ENCODE data around the gene ATPAF1. TPM values are rescaled to one million over a fixed set of nuclear protein-coding genes. Genes with fewer than 3 reads are reported as not detected.
A peak's percentile ranks its signal among the peaks of the same experiment; 100 is the strongest.

ATPAF1 gene
- total and polyA plus RNA-seq, 3 experiments from 2014 or later = 40.2 to 75.8 (median 42.3) TPM

- Histone ChIP-seq H3K36me3 (ENCODE audit: insufficient read depth, low read length) (peaks cover 14% of the 10 kb centered on the region), H3K9me3 (ENCODE audit: low read length) (no peaks in the 10 kb centered on the region), H3K4me3 (ENCODE audit: low read length) (no peak overlapping the region), H3K27ac (ENCODE audit: low read depth, low read length) (no peak overlapping the region), H3K27me3 (ENCODE audit: insufficient read depth, low read length, poor library complexity, severe bottlenecking) (no peaks in the 10 kb centered on the region), H3K4me1 (ENCODE audit: insufficient read depth, low read length) (peaks cover 53% of the 10 kb centered on the region)
- ChIA-PET POLR2A (interaction anchor here (0.6 kb wide), 1 partner anchor 19 kb away, joined by 3 read pairs; no protein-coding TSS in a partner anchor), CTCF (no interaction called here)
- H3K4me3 Mint-ChIP-seq = peak overlapping the region in 2 of 7 donors; percentile 6 to 61
- H3K9me3 Mint-ChIP-seq = no peaks in the 10 kb centered on the region
- no peak for DNase-seq
- peaks cover 50 to 64% (median 50%) of the 10 kb centered on the region in 3 donors for H3K4me1 Mint-ChIP-seq
- H3K27ac Mint-ChIP-seq = peak overlapping the region in 5 of 8 donors; percentile 12 to 69 (median 63)
- H3K27me3 Mint-ChIP-seq = no peaks in the 10 kb centered on the region
- H3K36me3 Mint-ChIP-seq = peaks cover 0 to 50% (median 24%) of the 10 kb centered on the region in 3 donors
Measured at GRCh38 chr1:46611691-46612221, 56.4 kb downstream of the ATPAF1 start.

DNA sequence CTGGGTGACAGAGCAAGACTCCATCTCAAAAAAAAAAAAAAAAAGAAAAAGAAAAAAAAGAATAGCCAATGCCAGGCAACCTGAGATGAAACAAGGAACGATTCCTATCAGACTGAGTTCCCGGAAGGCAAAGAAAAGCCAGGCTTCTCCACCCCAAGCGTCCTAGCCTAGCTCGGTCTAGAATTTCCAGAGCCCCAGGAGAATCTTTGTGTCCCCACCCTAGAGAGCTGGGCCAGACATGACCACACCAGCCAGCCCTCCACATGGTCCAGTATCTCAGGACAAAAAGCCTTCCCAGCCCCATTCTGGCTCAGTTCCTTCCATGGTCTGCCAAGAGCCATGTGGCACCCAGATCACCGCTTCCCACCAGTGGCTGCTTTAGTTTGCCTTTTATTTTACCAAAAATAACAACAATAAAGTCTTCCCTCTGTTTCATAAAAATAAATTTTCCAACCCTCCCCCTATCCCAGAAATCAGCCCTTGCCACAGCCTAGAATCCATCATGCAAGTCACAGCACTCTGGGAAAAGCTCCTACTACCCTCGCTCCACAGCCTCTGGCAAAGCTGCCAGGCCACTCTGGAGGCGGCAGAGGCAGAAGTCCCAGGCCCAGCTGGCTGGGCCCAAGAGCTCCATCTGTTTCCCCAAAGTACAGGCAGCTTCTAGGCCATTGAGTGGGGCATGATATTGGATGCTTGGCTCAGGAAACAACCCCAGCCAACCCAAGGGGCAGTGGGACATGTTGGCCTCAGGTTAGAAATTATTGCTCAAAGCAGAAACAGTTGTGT lies 60.6 kb downstream of the ATPAF1 start:
- H3K27me3 Mint-ChIP-seq = no peaks in the 10 kb centered on the region
- H3K9me3 Mint-ChIP-seq = no peaks in the 10 kb centered on the region
- ChIA-PET POLR2A (interaction anchor here (0.5 kb wide), 1 partner anchor 1062 kb away, joined by 3 read pairs; no protein-coding TSS in a partner anchor), CTCF (interaction anchor here (0.9 to 1.5 kb wide), 2 partner anchors 9 to 112 kb away, joined by 3 read pairs; partner anchors contain the start of genes EFCAB14 and MOB3C)
- H3K27ac Mint-ChIP-seq = peak overlapping the region in 2 of 8 donors; percentile 25 to 40
- no peaks in the 10 kb centered on the region for H3K27me3 ChIP-seq (ENCODE audit: insufficient read depth, low read length, poor library complexity, severe bottlenecking)
- peaks cover 41% of the 10 kb centered on the region for H3K4me1 ChIP-seq (ENCODE audit: insufficient read depth, low read length)
- H3K27ac ChIP-seq (ENCODE audit: low read depth, low read length) = no peak overlapping the region
- no peak overlapping the region for H3K4me3 ChIP-seq (ENCODE audit: low read length)
- no peaks in the 10 kb centered on the region for H3K9me3 ChIP-seq (ENCODE audit: low read length)
- peaks cover 14% of the 10 kb centered on the region for H3K36me3 ChIP-seq (ENCODE audit: insufficient read depth, low read length)
- H3K4me3 Mint-ChIP-seq = peak overlapping the region in 1 of 7 donors; percentile 53
- H3K4me1 Mint-ChIP-seq = peaks cover 54 to 70% (median 57%) of the 10 kb centered on the region in 3 donors
- peaks cover 0 to 53% (median 21%) of the 10 kb centered on the region in 3 donors for H3K36me3 Mint-ChIP-seq
- DNase-seq = no peak

DNA sequence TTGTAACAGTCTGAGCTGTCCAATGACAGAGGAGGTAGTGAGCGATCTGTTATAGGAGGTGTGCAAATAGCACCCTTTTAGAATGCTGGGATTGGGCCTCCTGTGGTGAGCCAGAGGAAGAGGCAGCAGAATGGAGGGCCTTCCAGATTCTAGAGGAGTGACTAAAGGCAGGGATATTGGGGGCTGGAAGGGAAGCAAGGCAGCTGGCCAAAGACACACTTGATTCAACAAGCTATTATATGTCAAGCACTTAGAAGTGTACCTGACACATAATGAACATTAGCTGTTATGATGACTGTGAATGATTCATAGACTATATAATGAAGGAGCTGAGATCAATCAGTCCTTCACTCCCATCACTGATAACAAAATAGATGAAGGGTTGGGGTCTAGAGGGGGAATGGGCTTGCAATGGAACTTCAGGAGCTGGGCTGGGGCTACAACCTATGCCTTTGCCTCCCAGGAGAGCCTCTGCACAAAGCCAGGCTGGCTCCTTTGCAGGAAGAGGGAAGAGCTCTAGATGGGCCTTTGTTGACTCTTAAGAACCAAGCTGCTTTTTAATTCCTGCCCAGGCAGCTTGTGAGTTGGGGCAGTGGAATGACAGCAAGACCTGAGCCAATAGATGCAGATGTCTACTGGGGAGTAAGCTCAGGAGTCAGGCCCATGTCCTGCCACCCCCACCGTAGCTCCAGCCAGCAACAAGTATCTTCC lies 61.8 kb downstream of the ATPAF1 start:
- H3K9me3 Mint-ChIP-seq = no peaks in the 10 kb centered on the region
- DNase-seq = no peak
- H3K27ac ChIP-seq (ENCODE audit: low read depth, low read length) = no peak overlapping the region
- H3K4me1 ChIP-seq (ENCODE audit: insufficient read depth, low read length) = peaks cover 30% of the 10 kb centered on the region
- H3K36me3 ChIP-seq (ENCODE audit: insufficient read depth, low read length) = peaks cover 14% of the 10 kb centered on the region
- H3K4me1 Mint-ChIP-seq = peaks cover 56 to 71% (median 61%) of the 10 kb centered on the region in 3 donors
- H3K36me3 Mint-ChIP-seq = peaks cover 0 to 50% (median 21%) of the 10 kb centered on the region in 3 donors
- peak overlapping the region; percentile 3 to 95 (median 64) for H3K27ac Mint-ChIP-seq
- H3K4me3 ChIP-seq (ENCODE audit: low read length) = no peak overlapping the region
- no peaks in the 10 kb centered on the region for H3K9me3 ChIP-seq (ENCODE audit: low read length)
- POLR2A ChIA-PET = interaction anchor here (1.1 kb wide), 1 partner anchor 62 kb away, joined by 3 read pairs; the partner anchor contains the start of gene ATPAF1
- CTCF ChIA-PET = interaction anchor here (0.9 kb wide), 1 partner anchor 11 kb away, joined by 3 read pairs; the partner anchor contains the start of gene MOB3C
- no peaks in the 10 kb centered on the region for H3K27me3 ChIP-seq (ENCODE audit: insufficient read depth, low read length, poor library complexity, severe bottlenecking)
- no peaks in the 10 kb centered on the region for H3K27me3 Mint-ChIP-seq
- peak overlapping the region in 6 of 7 donors; percentile 16 to 92 (median 74) for H3K4me3 Mint-ChIP-seq

GRCh38 chr1:46605232-46605631 lies 62.9 kb downstream of the ATPAF1 start:
- H3K27me3 ChIP-seq (ENCODE audit: insufficient read depth, low read length, poor library complexity, severe bottlenecking) = no peaks in the 10 kb centered on the region
- no peaks in the 10 kb centered on the region for H3K9me3 Mint-ChIP-seq
- peak overlapping the region; percentile 90 to 98 (median 92) for H3K4me3 Mint-ChIP-seq
- ChIA-PET CTCF (interaction anchor here (1.0 to 2.5 kb wide), 3 partner anchors 11 to 108 kb away, joined by 3 to 8 read pairs (median 3); partner anchors contain the start of gene MOB3C), POLR2A (interaction anchor here (0.6 to 3.3 kb wide), 5 partner anchors 11 to 1012 kb away, joined by 3 to 42 read pairs (median 6); partner anchors contain the start of genes ATPAF1 and MOB3C)
- peak overlapping the region; percentile 86 to 98 (median 93) for H3K27ac Mint-ChIP-seq
- peak overlapping the region; percentile 95 for H3K4me3 ChIP-seq (ENCODE audit: low read length)
- peaks cover 29% of the 10 kb centered on the region for H3K4me1 ChIP-seq (ENCODE audit: insufficient read depth, low read length)
- peaks cover 14% of the 10 kb centered on the region for H3K36me3 ChIP-seq (ENCODE audit: insufficient read depth, low read length)
- no peaks in the 10 kb centered on the region for H3K27me3 Mint-ChIP-seq
- no peaks in the 10 kb centered on the region for H3K9me3 ChIP-seq (ENCODE audit: low read length)
- H3K36me3 Mint-ChIP-seq = peaks cover 0 to 40% (median 20%) of the 10 kb centered on the region in 3 donors
- peaks cover 57 to 70% (median 63%) of the 10 kb centered on the region in 3 donors for H3K4me1 Mint-ChIP-seq
- peak; percentile 15 to 65 (median 44) for DNase-seq
- H3K27ac ChIP-seq (ENCODE audit: low read depth, low read length) = no peak overlapping the region

DNA sequence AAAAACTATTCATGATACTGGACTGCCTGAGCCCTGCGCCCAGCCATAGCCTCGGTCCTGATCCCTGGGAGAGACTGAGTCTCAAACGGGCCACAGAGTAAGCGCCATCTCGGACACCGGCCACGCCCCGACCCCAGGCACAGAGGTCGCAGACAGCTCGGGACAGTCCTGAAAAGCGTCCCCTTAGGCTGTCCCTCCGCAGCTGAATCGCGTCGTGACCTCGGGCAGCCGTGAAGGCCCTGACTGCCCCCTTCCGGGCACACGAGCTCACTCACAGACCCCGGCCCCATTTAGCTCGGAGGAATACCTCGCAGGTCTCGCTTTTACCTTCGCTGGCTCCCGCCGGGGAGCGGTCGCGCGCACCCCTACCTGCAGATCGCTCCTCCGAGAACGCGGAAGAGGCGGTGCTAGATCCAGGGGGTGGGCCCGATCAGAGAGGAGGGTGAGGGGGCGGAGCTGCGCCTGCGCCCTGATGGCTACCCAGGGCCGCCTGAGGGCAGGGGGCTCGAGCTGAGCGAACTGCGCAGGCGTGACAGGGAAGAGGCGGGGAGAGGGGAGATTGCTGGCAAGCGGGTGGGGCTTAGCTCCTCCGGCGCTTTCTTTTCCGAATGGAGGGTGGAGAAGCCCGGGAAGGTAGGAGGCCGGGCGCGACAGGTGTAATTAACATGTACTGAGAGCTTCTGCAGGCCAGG lies 64.2 kb downstream of the ATPAF1 start, which contains the start of gene MKNK1:
TSS of gene MKNK1 (minus strand) at position 411 of the 692 bp plus-strand sequence. CDS start 20,941 bp downstream, outside the sequence.
- peaks cover 64 to 77% (median 75%) of the 10 kb centered on the region in 3 donors for H3K4me1 Mint-ChIP-seq
- peak within 1 kb of the TSS; percentile 86 to 98 (median 93) for H3K27ac Mint-ChIP-seq
- H3K9me3 Mint-ChIP-seq = no peaks in the 10 kb centered on the region
- H3K4me3 Mint-ChIP-seq = peak within 1 kb of the TSS; percentile 90 to 98 (median 92)
- peak within 1 kb of the TSS; percentile 84 for H3K27ac ChIP-seq (ENCODE audit: low read depth, low read length)
- no peaks in the 10 kb centered on the region for H3K9me3 ChIP-seq (ENCODE audit: low read length)
- no peaks in the 10 kb centered on the region for H3K27me3 Mint-ChIP-seq
- peaks cover 0 to 28% (median 14%) of the 10 kb centered on the region in 3 donors for H3K36me3 Mint-ChIP-seq
- H3K27me3 ChIP-seq (ENCODE audit: insufficient read depth, low read length, poor library complexity, severe bottlenecking) = no peaks in the 10 kb centered on the region
- peak; percentile 98 to 99 (median 99) for DNase-seq
- H3K4me1 ChIP-seq (ENCODE audit: insufficient read depth, low read length) = peaks cover 38% of the 10 kb centered on the region
- H3K36me3 ChIP-seq (ENCODE audit: insufficient read depth, low read length) = peaks cover 10% of the 10 kb centered on the region
- ChIA-PET POLR2A (interaction anchor here (0.5 to 3.3 kb wide), 6 partner anchors 10 to 301 kb away, joined by 3 to 42 read pairs (median 5); partner anchors contain the start of genes ATPAF1 and MOB3C), CTCF (interaction anchor here (1.0 to 2.5 kb wide), 11 partner anchors 8 to 121 kb away, joined by 3 to 8 read pairs (median 4); partner anchors contain the start of genes ATPAF1 and MOB3C)
- peak within 1 kb of the TSS; percentile 95 for H3K4me3 ChIP-seq (ENCODE audit: low read length)

DNA sequence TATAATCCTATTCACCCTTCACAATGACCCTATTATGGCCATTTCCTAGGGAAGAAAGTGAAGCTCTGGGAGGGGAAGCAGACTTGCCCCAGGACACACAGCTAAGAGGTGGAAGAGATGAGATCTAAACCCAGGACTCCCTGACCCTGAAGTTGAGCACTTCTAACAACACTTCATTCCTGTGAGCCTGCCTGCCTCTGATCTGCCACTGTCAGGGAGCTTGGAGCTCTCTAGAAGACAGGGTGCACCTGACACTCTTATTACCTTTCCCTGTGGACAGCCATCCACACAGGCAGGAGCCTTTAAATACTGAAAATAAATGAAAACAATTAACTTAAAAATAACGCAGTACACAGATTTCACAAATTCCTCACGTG lies 64.7 kb downstream of the ATPAF1 start:
- Histone ChIP-seq H3K36me3 (ENCODE audit: insufficient read depth, low read length) (peaks cover 6% of the 10 kb centered on the region), H3K4me3 (ENCODE audit: low read length) (peak overlapping the region; percentile 95), H3K9me3 (ENCODE audit: low read length) (no peaks in the 10 kb centered on the region), H3K4me1 (ENCODE audit: insufficient read depth, low read length) (peaks cover 43% of the 10 kb centered on the region), H3K27me3 (ENCODE audit: insufficient read depth, low read length, poor library complexity, severe bottlenecking) (no peaks in the 10 kb centered on the region), H3K27ac (ENCODE audit: low read depth, low read length) (peak overlapping the region; percentile 84)
- DNase-seq = no peak
- Mint-ChIP-seq H3K4me3 (peak overlapping the region; percentile 90 to 98 (median 92)), H3K36me3 (peaks cover 0 to 22% (median 9%) of the 10 kb centered on the region in 3 donors), H3K4me1 (peaks cover 66 to 83% (median 81%) of the 10 kb centered on the region in 3 donors), H3K9me3 (no peaks in the 10 kb centered on the region), H3K27me3 (no peaks in the 10 kb centered on the region), H3K27ac (peak overlapping the region; percentile 86 to 98 (median 93))
- CTCF ChIA-PET = interaction anchor here (1.0 to 2.5 kb wide), 8 partner anchors 8 to 121 kb away, joined by 3 to 8 read pairs (median 4); partner anchors contain the start of genes ATPAF1 and MOB3C
- POLR2A ChIA-PET = interaction anchor here (0.5 to 3.3 kb wide), 3 partner anchors 10 to 301 kb away, joined by 3 to 42 read pairs (median 6); partner anchors contain the start of gene MOB3C

Data from CD8-positive, alpha-beta memory T cell (primary cell).